Midbrain (tissue), 1 donor: ENCODE results near the gene CACNA2D3.
"Not testable (repeated sequence)": the region's sequence is repeated elsewhere in the genome, so short reads cannot be mapped to it uniquely, and the experiment has no call there.

Source experiments
- DNase-seq: peaks from one replicate; lab custom pipeline; 2025; lab: John Stamatoyannopoulos, UW

The CACNA2D3 gene

DNA sequence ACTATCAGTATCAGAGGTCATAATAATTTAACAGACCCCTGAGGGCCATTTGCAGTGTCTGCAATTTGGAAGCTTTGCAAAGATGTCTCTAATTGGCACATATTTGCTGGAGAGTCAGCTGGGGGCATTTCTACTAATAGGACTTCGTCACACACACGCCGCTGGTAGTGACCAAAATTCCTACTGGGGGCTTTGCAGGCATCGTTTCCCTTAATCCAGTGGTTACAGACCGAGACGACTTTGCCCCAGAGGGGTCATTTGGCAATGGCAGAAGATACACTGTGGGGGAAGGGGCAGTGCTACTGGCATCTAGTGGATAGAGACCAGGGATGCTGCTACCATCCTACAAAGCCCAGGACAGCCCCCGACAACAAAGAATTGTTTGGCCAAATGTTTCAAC is 956.5 kb downstream of the CACNA2D3 start:
- DNase-seq, result no peak

DNA sequence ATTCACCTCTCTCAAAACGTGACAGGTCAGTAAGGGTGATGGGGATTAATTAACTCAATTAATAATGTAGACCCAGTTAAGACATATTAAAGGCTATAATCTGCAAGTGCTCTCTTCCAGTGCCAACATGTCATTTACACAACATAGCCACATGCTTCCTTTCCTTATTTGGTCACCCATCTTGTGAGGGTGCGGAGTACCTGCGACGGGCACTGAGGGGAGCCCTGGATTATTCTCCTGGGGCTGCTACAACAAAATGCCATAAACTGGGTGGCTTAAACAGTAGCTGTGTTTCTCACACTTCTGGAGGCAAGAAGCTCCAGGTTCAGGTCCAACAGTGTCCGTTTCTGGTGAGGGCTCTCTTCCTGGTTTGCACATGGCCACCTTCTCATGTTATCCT is 962.9 kb downstream of the CACNA2D3 start:
- DNase-seq, result no peak

DNA sequence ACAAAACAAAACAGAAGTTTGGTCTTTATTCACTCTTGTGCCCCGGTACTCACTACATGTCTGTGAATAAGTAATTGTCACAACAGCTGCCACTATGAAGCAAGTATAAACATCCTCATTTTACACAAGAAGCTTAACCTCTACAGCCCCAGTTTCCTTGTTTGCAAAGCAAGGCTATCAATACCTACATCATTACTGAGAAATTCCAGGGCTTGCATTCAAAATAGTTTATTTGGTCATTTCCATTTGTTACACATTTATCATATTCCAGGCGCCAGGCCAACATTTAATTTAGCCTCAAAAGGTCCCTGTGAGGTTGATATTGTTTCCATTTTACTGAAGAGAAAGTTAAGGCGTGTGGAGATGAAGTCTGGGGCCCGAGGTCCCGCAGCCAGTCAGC is 966.9 kb downstream of the CACNA2D3 start:
- no peak for DNase-seq

DNA sequence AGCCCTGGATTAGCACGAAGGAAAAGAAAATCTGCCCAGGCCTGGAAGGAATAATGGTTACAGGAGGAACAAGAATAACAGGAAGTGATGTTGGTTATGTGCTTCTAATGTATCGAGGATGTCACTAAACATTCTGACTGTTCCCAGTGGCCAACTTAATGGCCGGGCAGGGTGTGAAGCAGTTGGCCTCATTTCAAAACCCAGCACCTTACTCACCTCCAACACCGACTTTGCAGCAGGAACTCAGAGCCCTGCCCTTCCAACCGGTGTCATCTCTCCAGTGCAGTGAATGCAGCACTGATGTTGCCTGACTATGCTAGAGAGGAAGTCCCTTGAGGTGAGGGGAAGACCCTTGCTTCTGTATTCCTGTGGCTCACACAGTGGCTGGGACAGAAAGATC is 967.9 kb downstream of the CACNA2D3 start:
- no peak for DNase-seq

DNA sequence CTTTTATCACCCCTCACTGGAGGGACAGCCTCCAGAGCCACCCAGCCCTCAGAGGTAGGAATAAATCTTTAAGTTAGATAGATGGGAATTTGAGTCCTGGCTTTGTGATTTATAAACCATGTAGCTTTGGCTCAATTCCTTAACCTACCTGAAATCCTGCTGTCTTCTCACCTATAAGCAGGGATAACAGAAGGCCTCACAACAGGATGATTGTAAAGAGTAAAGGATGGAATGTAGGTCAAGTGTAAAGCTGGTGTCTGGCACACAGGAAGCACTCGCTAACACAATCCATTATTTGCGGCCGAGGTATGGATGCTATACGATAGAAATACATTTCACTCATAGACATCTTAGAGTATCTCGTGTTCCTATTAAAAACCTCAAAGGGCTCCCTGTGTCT is 968.4 kb downstream of the CACNA2D3 start:
- DNase-seq, result no peak

DNA sequence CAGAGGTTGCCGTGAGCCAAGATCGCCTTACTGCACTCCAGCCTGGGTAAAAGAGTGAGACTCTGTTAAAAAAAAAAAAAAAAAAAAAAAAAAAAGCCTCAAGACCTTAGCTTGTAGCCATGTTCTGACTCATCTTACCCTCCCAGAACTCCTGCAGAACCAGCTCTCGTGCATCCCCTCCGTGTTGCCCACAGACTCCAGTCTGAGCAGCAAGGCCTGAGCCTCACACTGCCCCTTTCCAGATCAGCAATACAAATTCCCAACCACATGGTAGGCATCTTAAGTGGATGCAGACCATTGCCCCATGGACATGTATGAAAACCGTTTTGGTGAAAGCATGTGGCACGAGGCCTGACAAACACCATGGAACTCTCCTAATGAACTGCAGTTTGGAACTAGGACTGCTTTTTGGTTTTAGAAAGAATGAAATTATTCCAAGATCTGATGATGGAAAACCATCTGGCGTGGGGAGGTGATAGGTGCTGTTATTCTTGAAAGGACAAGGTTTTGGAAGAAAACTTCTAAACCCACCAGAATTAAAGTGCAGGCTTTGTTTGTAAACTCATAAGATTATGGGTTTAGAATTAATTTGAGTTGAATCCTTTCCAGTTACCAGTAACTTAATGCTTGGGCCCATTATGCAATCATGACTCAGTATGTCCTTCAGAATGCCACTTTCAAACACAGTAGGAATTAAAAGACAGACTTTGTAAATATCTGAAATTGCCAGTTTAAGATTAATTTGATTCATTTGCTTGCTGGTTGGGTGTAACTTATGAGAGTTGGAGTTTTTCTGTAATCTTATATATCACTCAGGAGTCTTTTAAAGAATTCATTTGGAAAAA is 969.3 kb downstream of the CACNA2D3 start:
- no peak for DNase-seq

DNA sequence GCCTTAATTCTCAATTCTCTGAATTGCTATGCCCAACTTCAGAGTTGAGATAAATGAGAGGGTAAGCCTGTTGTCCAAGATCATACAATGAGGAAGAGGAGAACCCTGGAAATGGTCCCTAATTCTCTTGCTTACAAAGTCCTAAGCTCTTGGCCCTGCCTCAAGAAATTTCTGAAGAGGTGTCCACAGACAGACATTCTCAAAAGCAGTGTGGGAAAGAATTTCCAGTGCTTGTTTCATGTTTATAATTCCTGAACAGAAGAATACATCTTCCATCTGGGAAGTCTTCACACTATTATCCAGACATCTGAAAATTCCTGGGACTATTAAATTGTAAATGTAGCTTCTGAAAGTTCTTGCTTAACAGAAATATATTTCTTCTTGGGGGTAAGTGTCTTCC is 972.3 kb downstream of the CACNA2D3 start:
- no peak for DNase-seq

DNA sequence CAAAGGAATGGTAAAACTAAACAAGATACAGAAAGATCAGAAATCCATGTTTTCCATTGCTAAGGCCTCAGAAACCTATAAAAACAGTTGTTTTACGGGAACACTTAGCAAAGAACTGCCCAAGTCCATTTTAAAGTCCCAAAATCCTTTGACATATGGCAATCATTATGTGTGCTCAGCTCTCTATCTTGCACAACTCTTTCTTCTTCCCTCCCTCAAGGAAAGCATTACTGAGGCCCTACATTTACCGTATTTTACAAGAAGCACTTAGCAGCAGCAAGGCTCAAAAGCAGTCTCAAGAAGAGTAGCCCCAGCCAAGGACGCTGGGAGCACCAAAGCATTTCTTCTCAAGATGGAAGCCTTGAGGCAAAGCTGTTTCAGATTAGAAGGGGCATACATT is 975.1 kb downstream of the CACNA2D3 start:
- no peak for DNase-seq

DNA sequence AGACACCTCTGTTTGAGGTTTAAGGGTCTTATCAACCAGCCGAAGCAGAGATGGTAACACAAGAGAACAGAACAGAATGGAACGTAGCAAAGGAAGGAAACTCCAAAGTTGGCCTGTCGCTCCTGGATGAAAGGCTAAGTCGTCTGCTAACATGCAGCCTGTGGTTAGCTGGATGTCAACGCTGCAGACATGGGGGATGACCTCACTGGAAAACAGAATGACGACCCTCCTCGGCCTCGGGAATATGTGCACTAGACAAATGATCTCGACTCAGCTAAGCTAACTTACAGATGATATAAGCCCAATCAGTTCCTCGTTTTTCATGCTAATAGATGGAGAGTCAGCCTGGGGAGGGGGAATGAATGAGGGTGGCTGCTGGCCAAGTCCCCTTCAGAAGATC is 983.3 kb downstream of the CACNA2D3 start:
- DNase-seq, result no peak

DNA sequence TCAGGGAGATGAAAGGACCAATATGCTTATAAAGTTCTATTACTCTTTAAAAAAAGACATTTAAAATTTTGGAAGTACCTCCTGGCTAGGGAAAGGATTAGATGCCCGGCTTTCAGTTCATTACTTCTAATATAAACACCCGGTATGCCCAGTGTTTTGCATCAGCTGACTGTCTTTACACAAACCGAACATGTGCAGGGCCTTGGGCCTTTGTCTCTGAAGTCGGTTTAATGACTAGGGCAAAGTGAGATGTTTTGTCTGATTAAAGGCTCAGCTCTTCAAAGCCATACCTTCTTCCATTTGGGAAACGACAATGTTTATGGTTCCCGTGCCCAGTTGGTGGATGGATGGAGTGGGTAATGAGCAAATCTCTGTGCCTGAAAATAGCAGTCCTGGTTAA is 984.8 kb downstream of the CACNA2D3 start:
- no peak for DNase-seq

DNA sequence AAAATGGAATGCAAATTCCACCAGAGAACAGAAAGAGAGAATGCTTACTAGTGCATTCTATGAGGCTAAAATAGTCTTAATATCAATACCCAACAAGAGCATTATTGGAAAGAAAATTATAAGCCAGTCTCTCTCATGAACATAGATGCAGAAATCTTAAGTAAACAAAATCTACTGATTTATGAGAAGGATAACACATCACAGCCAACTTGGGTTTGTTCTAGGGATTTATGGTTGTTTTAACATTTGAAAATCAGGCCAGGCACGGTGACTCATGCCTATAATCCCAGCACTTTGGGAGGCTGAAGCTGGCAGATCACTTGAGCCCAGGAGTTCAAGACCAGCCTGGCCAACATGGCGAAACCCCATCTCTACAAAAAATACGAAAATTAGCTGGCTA is 989.6 kb downstream of the CACNA2D3 start:
- DNase-seq, result not testable (repeated sequence)

DNA sequence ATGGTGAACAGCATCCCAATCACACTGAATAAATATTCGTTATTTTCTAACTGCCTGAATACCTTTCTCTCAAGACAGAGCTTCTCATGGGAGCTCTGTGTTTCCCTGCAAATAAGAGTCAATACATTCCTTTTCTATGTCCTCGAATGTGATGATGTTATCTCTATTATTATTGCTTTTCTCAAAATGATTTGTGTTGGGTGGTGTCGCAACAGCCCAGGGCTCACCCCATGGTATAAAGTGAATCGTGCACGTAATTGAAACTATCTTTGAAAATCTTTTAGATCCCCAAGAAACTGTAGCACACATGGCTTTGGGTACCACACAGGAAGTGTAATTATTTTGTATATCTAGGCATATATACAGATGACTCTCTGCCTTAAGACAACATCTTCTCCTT is 996.1 kb downstream of the CACNA2D3 start:
- DNase-seq, result no peak

DNA sequence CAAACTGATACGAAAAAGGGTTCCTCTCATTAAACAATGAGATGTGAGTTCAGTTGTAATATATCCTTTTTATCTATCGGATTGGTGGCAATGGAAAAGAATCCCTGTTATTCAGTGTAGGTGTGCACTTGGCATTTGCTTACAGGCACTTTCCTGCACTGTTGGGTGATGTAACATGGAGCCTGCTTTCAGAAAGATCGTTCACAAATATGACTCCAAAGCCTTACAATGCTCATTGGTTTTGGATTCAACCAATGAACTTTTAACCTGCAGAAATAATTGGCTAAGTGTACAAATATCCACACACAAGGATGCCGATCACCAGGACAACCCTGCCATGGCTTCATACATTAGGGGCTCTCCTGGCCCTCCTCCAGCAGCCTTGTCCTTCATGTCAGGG is 996.9 kb downstream of the CACNA2D3 start:
- DNase-seq, result no peak

DNA sequence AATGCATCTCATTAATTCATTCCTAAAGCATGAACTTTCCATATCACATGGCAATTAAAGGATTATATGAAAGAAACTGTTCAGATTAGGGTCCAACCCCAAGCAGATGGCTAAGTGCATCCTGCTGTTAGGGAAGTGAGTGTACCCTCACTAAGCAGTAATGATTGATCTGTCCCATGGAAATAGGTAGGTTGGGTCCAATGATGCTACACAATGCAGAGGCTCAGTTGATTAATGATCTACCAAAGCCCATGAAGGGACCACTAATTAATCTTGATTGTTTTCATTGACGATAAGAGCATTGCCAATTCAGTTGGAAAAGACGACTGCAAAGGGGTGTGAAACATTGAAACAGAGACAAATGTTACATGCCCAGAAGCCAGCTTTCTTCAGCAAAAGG is 1000.0 kb downstream of the CACNA2D3 start:
- DNase-seq, result no peak
